Measurements from ENCODE around the gene TRIM9. TPM values are rescaled to one million over a fixed set of nuclear protein-coding genes. Genes with fewer than 3 reads are reported as not detected.
A peak's percentile ranks its signal among the peaks of the same experiment; 100 is the strongest.
"Not testable (repeated sequence)": the region's sequence is repeated elsewhere in the genome, so short reads cannot be mapped to it uniquely, and the experiment has no call there.

Gene TRIM9
- total RNA-seq, 1 donor from 2014 or later, result 2.3 TPM

DNA sequence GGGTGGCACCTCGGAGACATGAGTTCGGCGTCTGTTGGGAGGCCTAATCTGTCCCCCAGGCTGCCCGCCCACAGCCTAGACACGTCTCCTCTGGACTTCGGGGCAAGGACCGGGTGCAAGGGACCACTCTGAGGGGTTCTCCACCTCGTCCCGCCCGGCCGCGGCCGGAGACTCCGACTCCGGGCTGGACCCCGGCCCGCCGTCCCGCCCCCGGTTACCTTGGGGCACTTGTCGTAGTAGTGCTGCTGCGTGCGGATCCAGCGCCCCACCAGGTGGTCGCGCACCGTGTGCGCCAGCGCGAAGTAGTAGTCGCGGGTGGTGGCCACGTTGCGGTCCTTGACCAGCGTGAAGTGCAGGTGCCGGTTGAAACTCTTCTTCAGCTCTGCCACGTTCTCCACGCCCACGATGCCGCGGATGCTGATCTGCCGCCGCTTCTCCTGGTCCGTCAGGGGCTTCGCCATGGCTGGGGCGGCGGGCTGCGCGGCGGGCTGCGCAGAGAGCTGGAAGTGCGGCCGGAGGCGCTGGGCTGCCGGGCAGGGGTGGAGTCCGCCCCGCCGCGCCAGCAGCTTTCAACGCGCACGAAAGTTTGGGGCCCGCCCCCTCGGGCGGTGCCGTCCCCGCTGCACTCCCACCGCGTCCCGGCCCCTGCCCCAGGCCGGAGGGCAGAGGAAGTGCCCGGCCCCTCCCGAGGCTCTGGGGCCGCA is 150.8 kb downstream of the TRIM9 start, which contains the start of gene PYGL:
Gene PYGL, minus strand, starts transcription at position 541 of the 704 bp plus-strand sequence. Its CDS starts 80 bp downstream, at position 461.
- Mint-ChIP-seq H3K27ac (ENCODE audit: unreplicated experiment) (peak within 1 kb of the TSS; percentile 61), H3K4me1 (ENCODE audit: unreplicated experiment) (peaks cover 7% of the 10 kb centered on the region), H3K4me3 (ENCODE audit: unreplicated experiment) (peak within 1 kb of the TSS; percentile 95), H3K9me3 (ENCODE audit: unreplicated experiment) (no peaks in the 10 kb centered on the region), H3K36me3 (ENCODE audit: low read depth, unreplicated experiment) (peaks cover 4% of the 10 kb centered on the region), H3K27me3 (ENCODE audit: unreplicated experiment) (peaks cover 8% of the 10 kb centered on the region)
- TF ChIP-seq, protein P1, sequence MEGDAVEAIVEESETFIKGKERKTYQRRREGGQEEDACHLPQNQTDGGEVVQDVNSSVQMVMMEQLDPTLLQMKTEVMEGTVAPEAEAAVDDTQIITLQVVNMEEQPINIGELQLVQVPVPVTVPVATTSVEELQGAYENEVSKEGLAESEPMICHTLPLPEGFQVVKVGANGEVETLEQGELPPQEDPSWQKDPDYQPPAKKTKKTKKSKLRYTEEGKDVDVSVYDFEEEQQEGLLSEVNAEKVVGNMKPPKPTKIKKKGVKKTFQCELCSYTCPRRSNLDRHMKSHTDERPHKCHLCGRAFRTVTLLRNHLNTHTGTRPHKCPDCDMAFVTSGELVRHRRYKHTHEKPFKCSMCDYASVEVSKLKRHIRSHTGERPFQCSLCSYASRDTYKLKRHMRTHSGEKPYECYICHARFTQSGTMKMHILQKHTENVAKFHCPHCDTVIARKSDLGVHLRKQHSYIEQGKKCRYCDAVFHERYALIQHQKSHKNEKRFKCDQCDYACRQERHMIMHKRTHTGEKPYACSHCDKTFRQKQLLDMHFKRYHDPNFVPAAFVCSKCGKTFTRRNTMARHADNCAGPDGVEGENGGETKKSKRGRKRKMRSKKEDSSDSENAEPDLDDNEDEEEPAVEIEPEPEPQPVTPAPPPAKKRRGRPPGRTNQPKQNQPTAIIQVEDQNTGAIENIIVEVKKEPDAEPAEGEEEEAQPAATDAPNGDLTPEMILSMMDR (IDR thresholded peaks at IDR 0.05; ENCODE audit: unreplicated experiment), result no peak
- peak; percentile 70 for DNase-seq (ENCODE audit: low spot score)

DNA sequence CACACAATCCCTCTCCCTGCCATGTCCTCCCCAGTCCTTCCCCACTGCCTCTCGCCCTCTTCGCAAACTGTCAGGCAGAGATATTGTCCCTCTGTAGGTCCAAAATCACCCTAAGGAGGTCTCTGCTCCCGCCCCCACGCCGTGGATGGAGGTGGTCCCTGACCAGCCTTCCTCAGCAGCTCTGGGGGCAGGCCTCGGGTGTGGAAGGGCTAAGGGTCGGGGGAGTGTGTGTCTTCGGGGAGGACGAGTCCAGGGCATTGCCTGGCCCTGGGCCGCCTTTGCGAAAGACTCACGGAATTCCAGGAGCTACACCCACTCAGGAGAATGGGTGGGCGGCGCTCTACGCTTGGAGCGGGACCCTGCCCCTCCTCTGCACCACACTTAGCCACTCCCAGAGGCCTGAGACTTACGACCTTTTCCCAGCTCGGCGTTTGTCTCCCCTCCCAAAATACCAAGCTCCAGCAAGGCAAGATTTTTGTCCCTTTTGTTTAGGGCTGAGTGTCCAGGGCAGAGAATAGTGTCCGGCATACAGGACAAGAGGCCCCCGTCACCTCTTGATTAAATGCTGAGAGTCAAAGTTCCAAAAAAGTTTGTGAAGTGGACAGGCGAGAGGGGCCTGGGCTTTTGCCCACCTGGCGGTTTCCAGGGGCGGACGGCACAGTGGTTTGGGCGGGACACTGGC is 151.5 kb downstream of the TRIM9 start:
- Mint-ChIP-seq H3K27me3 (ENCODE audit: unreplicated experiment) (peaks cover 8% of the 10 kb centered on the region), H3K9me3 (ENCODE audit: unreplicated experiment) (no peaks in the 10 kb centered on the region), H3K4me3 (ENCODE audit: unreplicated experiment) (peak overlapping the region; percentile 93), H3K36me3 (ENCODE audit: low read depth, unreplicated experiment) (peaks cover 4% of the 10 kb centered on the region), H3K4me1 (ENCODE audit: unreplicated experiment) (peaks cover 7% of the 10 kb centered on the region), H3K27ac (ENCODE audit: unreplicated experiment) (no peak overlapping the region)
- TF ChIP-seq, protein P1 (IDR thresholded peaks at IDR 0.05; ENCODE audit: unreplicated experiment), result no peak
- peak; percentile 51 for DNase-seq (ENCODE audit: low spot score)

DNA sequence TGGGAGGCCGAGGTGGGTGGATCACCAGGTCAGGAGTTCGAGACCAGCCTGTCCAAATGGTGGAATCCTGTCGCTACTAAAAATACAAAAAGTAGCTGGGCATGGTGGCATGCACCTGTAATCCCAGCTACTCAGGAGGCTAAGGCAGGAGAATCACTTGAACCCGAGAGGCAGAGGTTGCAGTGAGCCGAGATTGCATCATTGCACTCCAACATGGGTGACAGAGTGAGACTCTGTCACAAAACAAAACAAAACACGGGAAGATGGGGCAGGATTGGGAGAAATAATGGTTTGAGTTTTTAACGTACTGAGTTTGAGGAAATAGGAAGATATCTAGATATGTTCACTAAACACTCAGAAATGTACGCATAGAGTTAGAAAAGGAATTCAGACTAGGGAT is 153.3 kb downstream of the TRIM9 start:
- H3K36me3 Mint-ChIP-seq (ENCODE audit: low read depth, unreplicated experiment); H3K9me3 Mint-ChIP-seq (ENCODE audit: unreplicated experiment); H3K27ac Mint-ChIP-seq (ENCODE audit: unreplicated experiment); H3K27me3 Mint-ChIP-seq (ENCODE audit: unreplicated experiment); H3K4me3 Mint-ChIP-seq (ENCODE audit: unreplicated experiment); H3K4me1 Mint-ChIP-seq (ENCODE audit: unreplicated experiment); DNase-seq (ENCODE audit: low spot score): not testable (repeated sequence)

DNA sequence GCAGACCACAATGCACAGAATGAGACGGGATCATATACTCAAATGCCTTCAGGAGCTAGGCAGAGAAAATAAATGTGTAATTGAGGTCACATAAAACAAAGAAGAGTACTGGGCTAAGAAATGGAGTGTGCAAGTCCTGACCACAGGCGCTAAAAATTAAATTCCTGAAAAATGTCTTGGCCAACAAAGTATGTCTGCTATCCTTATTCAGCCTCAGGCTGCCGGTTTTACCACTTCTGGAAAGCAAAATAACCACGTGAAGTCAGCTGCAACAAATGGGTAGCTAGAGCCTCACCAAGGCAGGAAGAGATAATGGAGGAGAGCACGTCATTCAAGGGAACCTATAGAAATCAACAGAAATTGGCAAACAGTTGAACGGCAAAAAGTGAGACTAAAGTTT is 153.8 kb downstream of the TRIM9 start:
- Mint-ChIP-seq H3K4me3 (ENCODE audit: unreplicated experiment) (no peak overlapping the region), H3K27ac (ENCODE audit: unreplicated experiment) (no peak overlapping the region), H3K4me1 (ENCODE audit: unreplicated experiment) (peaks cover 7% of the 10 kb centered on the region), H3K36me3 (ENCODE audit: low read depth, unreplicated experiment) (peaks cover 4% of the 10 kb centered on the region), H3K9me3 (ENCODE audit: unreplicated experiment) (no peaks in the 10 kb centered on the region), H3K27me3 (ENCODE audit: unreplicated experiment) (peaks cover 6% of the 10 kb centered on the region)
- TF ChIP-seq, protein P1 (IDR thresholded peaks at IDR 0.05; ENCODE audit: unreplicated experiment), result no peak
- no peak for DNase-seq (ENCODE audit: low spot score)

DNA sequence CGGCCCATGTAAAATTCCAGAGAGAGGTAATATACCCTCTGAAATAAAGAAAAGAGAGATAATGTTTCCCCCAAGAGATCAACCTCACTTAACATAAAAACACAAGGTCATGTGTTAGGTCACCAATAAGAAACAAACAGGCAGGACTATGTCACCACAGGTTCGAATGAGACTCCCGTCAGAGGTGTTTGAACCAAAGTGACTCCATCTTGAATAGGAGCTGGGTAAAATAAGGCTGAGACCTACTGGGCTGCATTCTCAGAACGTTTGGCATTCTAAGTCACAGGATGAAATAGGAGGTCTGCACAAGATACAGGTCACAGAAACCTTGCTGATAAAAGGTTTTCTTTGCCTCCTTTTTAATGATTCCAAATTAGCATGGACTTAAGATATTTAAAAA is 157.1 kb downstream of the TRIM9 start:
- DNase-seq (ENCODE audit: low spot score), result no peak
- Mint-ChIP-seq H3K27ac (ENCODE audit: unreplicated experiment) (no peak overlapping the region), H3K27me3 (ENCODE audit: unreplicated experiment) (peaks cover 2% of the 10 kb centered on the region), H3K4me3 (ENCODE audit: unreplicated experiment) (no peak overlapping the region), H3K36me3 (ENCODE audit: low read depth, unreplicated experiment) (peaks cover 4% of the 10 kb centered on the region), H3K9me3 (ENCODE audit: unreplicated experiment) (no peaks in the 10 kb centered on the region), H3K4me1 (ENCODE audit: unreplicated experiment) (no peaks in the 10 kb centered on the region)
- TF ChIP-seq, protein P1 (IDR thresholded peaks at IDR 0.05; ENCODE audit: unreplicated experiment), result no peak
